DMS114 treated with DMSO at 0.1 percent for 48 hours (cell line): Measurements from ENCODE around the gene SLC6A12.
A peak's percentile ranks its signal among the peaks of the same experiment; 100 is the strongest.
"Not testable (repeated sequence)": the region's sequence is repeated elsewhere in the genome, so short reads cannot be mapped to it uniquely, and the experiment has no call there.

Experiments used
- DNase-seq: peaks from one replicate; lab custom pipeline; 2025; ENCODE audit not compliant: unreplicated experiment; lab: John Stamatoyannopoulos, UW

SLC6A12 gene

GRCh38 chr12:218221-218620 lies 4.3 kb upstream of the SLC6A12 start:
- no peak for DNase-seq

GRCh38 chr12:217029-217428 lies 3.1 kb upstream of the SLC6A12 start:
- DNase-seq: not testable (repeated sequence)

GRCh38 chr12:215116-215515 lies 1.2 kb upstream of the SLC6A12 start:
- no peak for DNase-seq

- DNase-seq: no peak
These were observed 427 bp downstream of the SLC6A12 start for GRCh38 chr12:213527-213932.

GRCh38 chr12:212715-213526 lies 1.0 kb downstream of the SLC6A12 start:
- DNase-seq: no peak

- DNase-seq: no peak
These were observed 1.6 kb downstream of the SLC6A12 start for GRCh38 chr12:212415-212714.

GRCh38 chr12:211639-212414 lies 2.1 kb downstream of the SLC6A12 start:
- DNase-seq: no peak

GRCh38 chr12:211142-211465 lies 2.9 kb downstream of the SLC6A12 start:
- no peak for DNase-seq

- no peak for DNase-seq
These were observed 3.4 kb downstream of the SLC6A12 start for GRCh38 chr12:210277-211141.

- no peak for DNase-seq
These were observed 4.1 kb downstream of the SLC6A12 start for GRCh38 chr12:209851-210250.

GRCh38 chr12:209246-209645 lies 4.7 kb downstream of the SLC6A12 start:
- no peak for DNase-seq

GRCh38 chr12:208813-209212 lies 5.1 kb downstream of the SLC6A12 start:
- DNase-seq: no peak

GRCh38 chr12:207804-208203 lies 6.2 kb downstream of the SLC6A12 start:
- DNase-seq: no peak

GRCh38 chr12:206746-207440 lies 7.1 kb downstream of the SLC6A12 start:
- DNase-seq: no peak

- DNase-seq: no peak
These were observed 8.9 kb downstream of the SLC6A12 start for GRCh38 chr12:205026-205425.

- no peak for DNase-seq
These were observed 9.7 kb downstream of the SLC6A12 start for GRCh38 chr12:204261-204678.

GRCh38 chr12:203462-204260 lies 10.3 kb downstream of the SLC6A12 start:
- DNase-seq: peak; percentile 35

GRCh38 chr12:203074-203461 lies 10.9 kb downstream of the SLC6A12 start:
- no peak for DNase-seq

- no peak for DNase-seq
These were observed 11.8 kb downstream of the SLC6A12 start for GRCh38 chr12:202081-202731.

- DNase-seq: no peak
These were observed 12.6 kb downstream of the SLC6A12 start for GRCh38 chr12:201361-201760.
